ENCODE data around the gene SCN1A.

- TF ChIP-seq CTCF (conservative IDR thresholded peaks at IDR 0.05; ENCODE audit: low read depth, low read length) (no peak), EZH2 (IDR thresholded peaks at IDR 0.05; ENCODE audit: borderline replicate concordance, low read depth, low read length, poor library complexity, severe bottlenecking) (no peak)
These were observed 95.5 kb downstream of the SCN1A start for GRCh38 chr2:166032361-166032760.
